ENCODE results near the gene EGFL6.

GRCh38 chrX:13659063-13659462 lies 89.7 kb downstream of the EGFL6 start:
- TF ChIP-seq EP300 (IDR thresholded peaks at IDR 0.05) (no peak), POLR2A (IDR thresholded peaks at IDR 0.05) (no peak)

All from upper lobe of left lung (tissue), 4 donors.